ENCODE measurements around the gene LIMCH1.

DNA sequence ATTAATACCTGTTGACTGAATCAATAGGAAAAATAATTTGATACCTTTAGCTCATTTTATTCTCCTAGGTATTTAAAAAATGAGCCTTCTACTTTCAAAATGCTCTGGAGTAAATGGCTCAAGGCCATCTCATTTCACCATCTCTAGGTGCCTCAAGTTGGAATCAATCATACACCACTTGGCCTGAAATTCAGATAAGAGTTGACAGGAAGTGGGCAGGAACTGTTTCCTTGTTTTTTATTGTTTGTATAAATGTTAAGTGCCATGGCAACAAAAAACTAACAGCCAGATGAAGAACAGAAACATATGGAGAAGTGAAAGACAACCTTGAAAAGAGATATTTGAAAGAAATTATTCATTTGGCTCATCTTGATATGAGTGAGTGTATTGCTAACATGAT, 12.4 kb downstream of the LIMCH1 start:
- TF ChIP-seq, protein P1, sequence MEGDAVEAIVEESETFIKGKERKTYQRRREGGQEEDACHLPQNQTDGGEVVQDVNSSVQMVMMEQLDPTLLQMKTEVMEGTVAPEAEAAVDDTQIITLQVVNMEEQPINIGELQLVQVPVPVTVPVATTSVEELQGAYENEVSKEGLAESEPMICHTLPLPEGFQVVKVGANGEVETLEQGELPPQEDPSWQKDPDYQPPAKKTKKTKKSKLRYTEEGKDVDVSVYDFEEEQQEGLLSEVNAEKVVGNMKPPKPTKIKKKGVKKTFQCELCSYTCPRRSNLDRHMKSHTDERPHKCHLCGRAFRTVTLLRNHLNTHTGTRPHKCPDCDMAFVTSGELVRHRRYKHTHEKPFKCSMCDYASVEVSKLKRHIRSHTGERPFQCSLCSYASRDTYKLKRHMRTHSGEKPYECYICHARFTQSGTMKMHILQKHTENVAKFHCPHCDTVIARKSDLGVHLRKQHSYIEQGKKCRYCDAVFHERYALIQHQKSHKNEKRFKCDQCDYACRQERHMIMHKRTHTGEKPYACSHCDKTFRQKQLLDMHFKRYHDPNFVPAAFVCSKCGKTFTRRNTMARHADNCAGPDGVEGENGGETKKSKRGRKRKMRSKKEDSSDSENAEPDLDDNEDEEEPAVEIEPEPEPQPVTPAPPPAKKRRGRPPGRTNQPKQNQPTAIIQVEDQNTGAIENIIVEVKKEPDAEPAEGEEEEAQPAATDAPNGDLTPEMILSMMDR (IDR thresholded peaks at IDR 0.05; ENCODE audit: low read depth, low read length): no peak
- no peak for TF ChIP-seq EZH2phosphoT487 (IDR thresholded peaks at IDR 0.05; ENCODE audit: low read depth)
